Transverse colon (tissue), 4 donors: ENCODE results near the gene RPL14. TPM values are rescaled to one million over a fixed set of nuclear protein-coding genes. Genes with fewer than 3 reads are reported as not detected.

ENCODE experiments used
- DNase-seq: peaks from one replicate; pipeline ENCODE4 v3.0.0-alpha.2; 2019
- H3K27ac ChIP-seq, 4 donors: fragments of 200-600 bp; sonication (generic); 2 replicates each; pipeline ENCODE4 v1.5.1; 2016 to 2018; ENCODE audit warnings: inconsistent platforms in 4 of 4
- H3K27me3 ChIP-seq: fragments of 200-600 bp; sonication (generic); 2 replicates; pipeline ENCODE4 v1.5.1; 2017; ENCODE audit warnings: inconsistent platforms
- H3K36me3 ChIP-seq, 4 donors: fragments of 200-600 bp; sonication (generic); 2 replicates each; pipeline ENCODE4 v1.5.1; 2017 to 2019; ENCODE audit warnings: inconsistent platforms in 4 of 4
- H3K4me1 ChIP-seq, 4 donors: fragments of 200-600 bp; sonication (generic); 2 replicates each; pipeline ENCODE4 v1.5.1; 2017 to 2020; ENCODE audit warnings: inconsistent platforms in 4 of 4
- H3K4me3 ChIP-seq, 4 donors: fragments of 200-600 bp; sonication (generic); 1 replicate in 1 of 4; 2 replicates in 3 of 4; pipeline versions ENCODE4 v1.5.1 to v1.6.1; 2017 to 2019; ENCODE audit warnings: inconsistent platforms in 4 of 4
- H3K9me3 ChIP-seq, 2 donors: fragments of 200-600 bp; sonication (generic); 2 replicates each; pipeline ENCODE4 v1.5.1; 2017 to 2019; ENCODE audit warnings: inconsistent platforms in 2 of 2
- EP300 ChIP-seq: sonication (generic); formaldehyde crosslinking; IDR thresholded peaks from one replicate; pipeline ENCODE4 v1.6.1; 2017; ENCODE audit warnings: antibody characterized with exemption, low read depth
- POLR2A ChIP-seq: fragments of 450-650 bp; IDR thresholded peaks from one replicate; pipeline ENCODE4 v1.6.1; 2016; ENCODE audit warnings: antibody characterized with exemption, mild to moderate bottlenecking, moderate library complexity
- POLR2AphosphoS5 ChIP-seq, 3 donors: sonication (generic); formaldehyde crosslinking; IDR thresholded peaks; one replicate each; pipeline ENCODE4 v1.6.1; 2016; ENCODE audit warnings: antibody characterized with exemption in 3 of 3
- WGBS, 2 donors: methylation state at CpG; one replicate each; pipeline ENCODE4 v1.1.5; 2018; ENCODE audit warnings: low coverage in 1 of 2; 5-methylcytosine and 5-hydroxymethylcytosine counted together
- in situ Hi-C, 4 donors: fragments of 200-750 bp; cut with MboI; loops; one replicate each; pipeline versions ENCODE4 v1.15.0 to v1.15.1; 2017; ENCODE audit warnings: low sequenced_read_pairs in 3 of 4, low pct_ligation_motif_present in 1 of 4, low pct_unique_long_range_greater_than_20kb in 1 of 4
- intact Hi-C: fragments of 100-400 bp; cut with DNase I; formaldehyde crosslinking; loops from one replicate; pipeline ENCODE4 v1.15.1; 2023; ENCODE audit warnings: low total_unique reads
- total RNA-seq, 4 donors: library from RNA; depleted of rRNA; stranded (reverse); fragments of >200 nt; gene quantifications; one replicate each; pipeline ENCODE4 v1.1.0, GENCODE V29; 2016
- TF ChIP-seq, protein P1 (sequence below), 5 experiments: fragments of 200-600 bp in 3 of 5; fragments of 450-650 bp in 2 of 5; sonication (generic) in 3 of 5; IDR thresholded peaks; 1 replicate in 2 of 5; 2 replicates in 3 of 5; pipeline ENCODE4 v1.5.1; 2016 to 2017; ENCODE audit warnings: antibody characterized with exemption in 5 of 5, inconsistent platforms in 3 of 5, mild to moderate bottlenecking in 2 of 5, moderate library complexity in 1 of 5

RPL14 gene
- total RNA-seq, 4 donors from 2014 or later = 90.1 to 299 (median 194) TPM

- H3K4me1 ChIP-seq = no peaks in the 10 kb centered on the region
- 87 to 100% methylated on average over 1 to 8 of the region's 9 CpGs for WGBS, 2 donors
- TF ChIP-seq EP300 (no peak), POLR2A (no peak)
- TF ChIP-seq, protein P1, sequence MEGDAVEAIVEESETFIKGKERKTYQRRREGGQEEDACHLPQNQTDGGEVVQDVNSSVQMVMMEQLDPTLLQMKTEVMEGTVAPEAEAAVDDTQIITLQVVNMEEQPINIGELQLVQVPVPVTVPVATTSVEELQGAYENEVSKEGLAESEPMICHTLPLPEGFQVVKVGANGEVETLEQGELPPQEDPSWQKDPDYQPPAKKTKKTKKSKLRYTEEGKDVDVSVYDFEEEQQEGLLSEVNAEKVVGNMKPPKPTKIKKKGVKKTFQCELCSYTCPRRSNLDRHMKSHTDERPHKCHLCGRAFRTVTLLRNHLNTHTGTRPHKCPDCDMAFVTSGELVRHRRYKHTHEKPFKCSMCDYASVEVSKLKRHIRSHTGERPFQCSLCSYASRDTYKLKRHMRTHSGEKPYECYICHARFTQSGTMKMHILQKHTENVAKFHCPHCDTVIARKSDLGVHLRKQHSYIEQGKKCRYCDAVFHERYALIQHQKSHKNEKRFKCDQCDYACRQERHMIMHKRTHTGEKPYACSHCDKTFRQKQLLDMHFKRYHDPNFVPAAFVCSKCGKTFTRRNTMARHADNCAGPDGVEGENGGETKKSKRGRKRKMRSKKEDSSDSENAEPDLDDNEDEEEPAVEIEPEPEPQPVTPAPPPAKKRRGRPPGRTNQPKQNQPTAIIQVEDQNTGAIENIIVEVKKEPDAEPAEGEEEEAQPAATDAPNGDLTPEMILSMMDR (IDR thresholded peaks at IDR 0.05) = no peak
- H3K36me3 ChIP-seq = no peaks in the 10 kb centered on the region
- no peak overlapping the region for H3K4me3 ChIP-seq
- no peaks in the 10 kb centered on the region for H3K9me3 ChIP-seq
- H3K27ac ChIP-seq = no peak overlapping the region
- H3K27me3 ChIP-seq = no peaks in the 10 kb centered on the region
- no peak for DNase-seq
- in situ Hi-C loops = no loop called here
- intact Hi-C loops = no loop called here
Measured at GRCh38 chr3:40445062-40445461, 12.1 kb upstream of the RPL14 start.

GRCh38 chr3:40445880-40446279, 11.3 kb upstream of the RPL14 start:
- WGBS, 2 donors = 75 to 77% methylated on average over 4 of the region's 4 CpGs
- Histone ChIP-seq H3K27ac (no peak overlapping the region), H3K27me3 (no peaks in the 10 kb centered on the region), H3K9me3 (no peaks in the 10 kb centered on the region), H3K36me3 (no peaks in the 10 kb centered on the region), H3K4me1 (no peaks in the 10 kb centered on the region), H3K4me3 (no peak overlapping the region)
- no peak for DNase-seq
- intact Hi-C loops = no loop called here
- TF ChIP-seq, protein P1 (IDR thresholded peaks at IDR 0.05) = no peak
- TF ChIP-seq EP300 = no peak
- TF ChIP-seq POLR2AphosphoS5 (IDR thresholded peaks at IDR 0.05) = no peak
- TF ChIP-seq POLR2A = no peak
- in situ Hi-C loops = no loop called here

GRCh38 chr3:40450438-40450837, 6.7 kb upstream of the RPL14 start:
- in situ Hi-C loops = no loop called here
- DNase-seq = no peak
- intact Hi-C loops = no loop called here

DNA sequence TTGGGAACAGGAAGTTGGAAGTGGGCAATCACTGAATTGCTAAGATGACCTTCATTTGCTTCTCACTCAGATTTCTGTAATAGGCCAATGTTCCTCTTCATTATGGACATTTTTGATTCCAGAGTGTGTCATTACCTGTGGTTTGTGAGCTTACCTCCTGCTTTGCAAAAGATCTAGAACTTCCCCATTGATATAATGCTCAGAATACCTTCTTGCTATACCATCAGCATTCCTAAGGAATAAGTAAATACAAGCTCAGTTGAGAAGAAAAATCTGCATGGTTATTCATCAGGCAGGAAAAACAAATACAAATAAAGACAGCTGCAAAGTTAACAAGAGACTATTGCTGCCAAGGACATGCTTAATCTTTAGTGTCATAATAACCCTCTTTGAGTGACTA, 5.6 kb upstream of the RPL14 start:
- Histone ChIP-seq H3K4me3 (no peak overlapping the region), H3K4me1 (peaks cover 11 to 25% (median 17%) of the 10 kb centered on the region in 4 donors), H3K27ac (no peak overlapping the region), H3K9me3 (no peaks in the 10 kb centered on the region), H3K27me3 (no peaks in the 10 kb centered on the region), H3K36me3 (no peaks in the 10 kb centered on the region)
- in situ Hi-C loops (no loop called here), intact Hi-C loops (no loop called here)
- no peak for DNase-seq
- TF ChIP-seq, protein P1 (IDR thresholded peaks at IDR 0.05) = no peak
- no peak for TF ChIP-seq POLR2AphosphoS5 (IDR thresholded peaks at IDR 0.05)
- TF ChIP-seq POLR2A = no peak
- TF ChIP-seq EP300 = no peak

More at GRCh38 chr3:40450438-40450837, 6.7 kb upstream of the RPL14 start:
- no peak for TF ChIP-seq POLR2A
- TF ChIP-seq POLR2AphosphoS5 (IDR thresholded peaks at IDR 0.05) = no peak
- TF ChIP-seq, protein P1 (IDR thresholded peaks at IDR 0.05) = no peak
- TF ChIP-seq EP300 = no peak
- WGBS, 2 donors = 89 to 100% methylated on average over 2 of the region's 2 CpGs
- Histone ChIP-seq H3K36me3 (no peaks in the 10 kb centered on the region), H3K4me1 (peaks cover 7 to 21% (median 15%) of the 10 kb centered on the region in 4 donors), H3K4me3 (no peak overlapping the region), H3K27me3 (no peaks in the 10 kb centered on the region), H3K27ac (no peak overlapping the region), H3K9me3 (no peaks in the 10 kb centered on the region)
